ENCODE measurements around the gene SMCO3.
"Not testable (repeated sequence)": the region's sequence is repeated elsewhere in the genome, so short reads cannot be mapped to it uniquely, and the experiment has no call there.

The SMCO3 gene

GRCh38 chr12:14775636-14775980 lies 38.4 kb downstream of the SMCO3 start:
- DNase-seq (ENCODE audit: low read depth in 1 of 2, low spot score in 1 of 2), result no peak

- no peak for DNase-seq (ENCODE audit: low read depth in 1 of 2, low spot score in 1 of 2)
Measured at GRCh38 chr12:14774906-14775635, 38.9 kb downstream of the SMCO3 start.

GRCh38 chr12:14774074-14774905 lies 39.7 kb downstream of the SMCO3 start:
- DNase-seq (ENCODE audit: low read depth in 1 of 2, low spot score in 1 of 2), result peak; percentile 71 to 82

- DNase-seq (ENCODE audit: low read depth in 1 of 2, low spot score in 1 of 2), result peak; percentile 5 to 8
Measured at GRCh38 chr12:14773685-14774073, 40.3 kb downstream of the SMCO3 start.

GRCh38 chr12:14772946-14773345 lies 41.0 kb downstream of the SMCO3 start:
- no peak for DNase-seq (ENCODE audit: low read depth in 1 of 2, low spot score in 1 of 2)

- peak in 1 of 2 donors; percentile 8 for DNase-seq (ENCODE audit: low read depth in 1 of 2, low spot score in 1 of 2)
Measured at GRCh38 chr12:14771651-14772137, 42.3 kb downstream of the SMCO3 start.

GRCh38 chr12:14770496-14771461 lies 43.2 kb downstream of the SMCO3 start:
- DNase-seq (ENCODE audit: low read depth in 1 of 2, low spot score in 1 of 2), result peak; percentile 83 to 85

GRCh38 chr12:14769969-14770495 lies 44.0 kb downstream of the SMCO3 start:
- peak; percentile 68 to 79 for DNase-seq (ENCODE audit: low read depth in 1 of 2, low spot score in 1 of 2)

GRCh38 chr12:14769466-14769968 lies 44.5 kb downstream of the SMCO3 start:
- DNase-seq (ENCODE audit: low read depth in 1 of 2, low spot score in 1 of 2), result no peak

- peak in 1 of 2 donors; percentile 6 for DNase-seq (ENCODE audit: low read depth in 1 of 2, low spot score in 1 of 2)
Measured at GRCh38 chr12:14768823-14769405, 45.1 kb downstream of the SMCO3 start.

GRCh38 chr12:14767617-14768016 lies 46.4 kb downstream of the SMCO3 start:
- DNase-seq (ENCODE audit: low read depth in 1 of 2, low spot score in 1 of 2), result no peak

- DNase-seq (ENCODE audit: low read depth in 1 of 2, low spot score in 1 of 2), result no peak
Measured at GRCh38 chr12:14766649-14767215, 47.2 kb downstream of the SMCO3 start.

- DNase-seq (ENCODE audit: low read depth in 1 of 2, low spot score in 1 of 2), result not testable (repeated sequence)
Measured at GRCh38 chr12:14766020-14766419, 48.0 kb downstream of the SMCO3 start.

- no peak for DNase-seq (ENCODE audit: low read depth in 1 of 2, low spot score in 1 of 2)
Measured at GRCh38 chr12:14765398-14765797, 48.6 kb downstream of the SMCO3 start.

- DNase-seq (ENCODE audit: low read depth in 1 of 2, low spot score in 1 of 2), result not testable (repeated sequence)
Measured at GRCh38 chr12:14759711-14760280, 54.2 kb downstream of the SMCO3 start.

- no peak for DNase-seq (ENCODE audit: low read depth in 1 of 2, low spot score in 1 of 2)
Measured at GRCh38 chr12:14756334-14757143, 57.4 kb downstream of the SMCO3 start.
